HPDE6-E6E7 (cell line): ENCODE measurements around the gene ANKRD6.

Source experiments
- DNase-seq: peaks from one replicate; pipeline ENCODE4 v3.0.0; 2011; ENCODE audit warnings: missing footprints; ENCODE audit errors: extremely low spot score

ANKRD6 gene

GRCh38 chr6:89413006-89413400 is 19.9 kb upstream of the ANKRD6 start:
- DNase-seq, result no peak

GRCh38 chr6:89414215-89414614 is 18.7 kb upstream of the ANKRD6 start:
- no peak for DNase-seq

GRCh38 chr6:89415185-89415584 is 17.8 kb upstream of the ANKRD6 start:
- no peak for DNase-seq

GRCh38 chr6:89416796-89417195 is 16.2 kb upstream of the ANKRD6 start:
- DNase-seq, result no peak

GRCh38 chr6:89430201-89430962 is 2.6 kb upstream of the ANKRD6 start:
- no peak for DNase-seq

- no peak for DNase-seq
Observed at GRCh38 chr6:89433252-89434149, 549 bp downstream of the ANKRD6 start.

GRCh38 chr6:89434150-89434499 is 1.2 kb downstream of the ANKRD6 start:
- DNase-seq, result no peak

- DNase-seq, result no peak
Observed at GRCh38 chr6:89434954-89435353, 2.0 kb downstream of the ANKRD6 start.

- DNase-seq, result no peak
Observed at GRCh38 chr6:89436226-89436625, 3.3 kb downstream of the ANKRD6 start.

- DNase-seq, result no peak
Observed at GRCh38 chr6:89438248-89438647, 5.3 kb downstream of the ANKRD6 start.

- DNase-seq, result no peak
Observed at GRCh38 chr6:89439014-89439413, 6.1 kb downstream of the ANKRD6 start.

- DNase-seq, result no peak
Observed at GRCh38 chr6:89440200-89440599, 7.2 kb downstream of the ANKRD6 start.

GRCh38 chr6:89443658-89444057 is 10.7 kb downstream of the ANKRD6 start:
- no peak for DNase-seq

GRCh38 chr6:89449193-89449592 is 16.2 kb downstream of the ANKRD6 start:
- no peak for DNase-seq

- DNase-seq, result no peak
Observed at GRCh38 chr6:89452281-89452680, 19.3 kb downstream of the ANKRD6 start.

GRCh38 chr6:89454300-89454699 is 21.3 kb downstream of the ANKRD6 start:
- no peak for DNase-seq

GRCh38 chr6:89458704-89459103 is 25.8 kb downstream of the ANKRD6 start:
- DNase-seq, result no peak

- DNase-seq, result no peak
Observed at GRCh38 chr6:89459501-89459900, 26.5 kb downstream of the ANKRD6 start.

GRCh38 chr6:89460713-89461112 is 27.8 kb downstream of the ANKRD6 start:
- no peak for DNase-seq

- DNase-seq, result no peak
Observed at GRCh38 chr6:89462503-89462902, 29.6 kb downstream of the ANKRD6 start.

- DNase-seq, result no peak
Observed at GRCh38 chr6:89464295-89464694, 31.3 kb downstream of the ANKRD6 start.

- DNase-seq, result no peak
Observed at GRCh38 chr6:89467437-89467836, 34.5 kb downstream of the ANKRD6 start.

- DNase-seq, result no peak
Observed at GRCh38 chr6:89468998-89469397, 36.0 kb downstream of the ANKRD6 start.
